Amniotic epithelial cell (primary cell): ENCODE results near the gene FAM151B.

Source experiments
- DNase-seq: peaks from one replicate; pipeline ENCODE4 v3.0.0-alpha.2; 2010; ENCODE audit warnings: low read depth

FAM151B gene

GRCh38 chr5:80590766-80591165 is 102.9 kb downstream of the FAM151B start:
- DNase-seq, result no peak

- no peak for DNase-seq
These were observed 103.5 kb downstream of the FAM151B start for GRCh38 chr5:80591352-80591751.

- DNase-seq, result no peak
These were observed 104.2 kb downstream of the FAM151B start for GRCh38 chr5:80592105-80592504.
